HL-60/S4 (cell line): Measurements from ENCODE around the gene RPS5.

ENCODE experiments used
- in situ Hi-C: fragments of 300-500 bp; cut with MboI; formaldehyde crosslinking; loops from 2 replicates; pipeline ENCODE4 v1.14.3; 2022; ENCODE audit warnings: low sequenced_read_pairs

The RPS5 gene

DNA sequence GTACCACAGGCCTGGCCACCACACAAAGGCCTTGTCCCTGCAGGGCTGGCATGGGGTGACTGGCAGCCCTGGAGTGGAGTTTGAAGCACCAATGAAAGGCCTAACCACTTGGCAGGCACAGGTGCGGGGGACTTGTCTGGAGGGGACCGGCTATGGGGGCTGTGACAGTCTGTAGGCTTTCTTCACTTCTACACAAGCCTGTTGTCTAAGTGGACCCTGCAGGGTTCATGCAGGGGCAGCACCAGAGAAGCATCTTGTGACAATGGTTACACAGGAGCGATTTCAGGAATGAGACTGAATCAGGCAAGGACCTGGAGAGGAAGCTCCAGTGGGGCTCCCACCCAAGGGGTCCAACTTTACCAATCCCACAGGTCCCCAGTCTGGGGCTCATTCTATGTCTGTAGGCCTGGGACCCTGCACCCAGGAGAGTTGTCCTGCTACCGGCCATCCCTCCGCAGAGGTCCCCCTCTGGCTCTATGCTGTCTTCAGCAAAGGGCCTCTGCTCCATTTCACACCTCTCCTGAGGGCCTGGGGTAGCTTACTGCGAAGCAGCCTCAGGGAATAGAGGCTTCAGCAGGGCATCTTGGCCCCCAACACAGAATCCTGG lies 4.0 kb upstream of the RPS5 start:
- in situ Hi-C loops: no loop called here

DNA sequence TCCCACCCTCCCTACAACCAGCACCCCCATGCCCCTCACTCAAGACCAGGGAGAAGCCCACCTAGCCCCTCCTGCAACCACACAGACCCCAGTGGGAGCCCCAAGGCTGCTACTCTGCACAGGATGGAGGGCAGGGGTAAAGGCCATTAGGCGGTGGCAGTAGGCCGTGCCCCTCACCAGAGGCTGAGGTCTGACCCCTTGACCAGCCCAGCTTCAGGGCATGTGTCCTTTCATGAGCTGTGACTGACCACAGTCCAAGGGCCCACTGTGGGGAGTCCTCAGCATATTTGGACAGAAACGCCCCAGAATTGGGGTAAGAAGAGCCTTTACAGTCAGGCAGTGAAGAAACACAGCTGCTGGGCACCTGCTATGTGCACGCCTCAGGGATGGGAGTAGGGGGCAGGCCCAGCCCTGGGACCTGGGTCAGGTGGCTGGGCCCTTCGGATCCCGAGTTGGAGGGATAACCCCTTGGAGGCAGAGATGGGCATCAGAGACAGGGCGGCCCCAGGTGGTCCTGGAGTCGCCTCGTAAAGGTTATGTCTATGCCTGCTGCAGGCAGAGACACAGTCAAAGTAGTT lies 1.7 kb upstream of the RPS5 start:
- in situ Hi-C loops: no loop called here

DNA sequence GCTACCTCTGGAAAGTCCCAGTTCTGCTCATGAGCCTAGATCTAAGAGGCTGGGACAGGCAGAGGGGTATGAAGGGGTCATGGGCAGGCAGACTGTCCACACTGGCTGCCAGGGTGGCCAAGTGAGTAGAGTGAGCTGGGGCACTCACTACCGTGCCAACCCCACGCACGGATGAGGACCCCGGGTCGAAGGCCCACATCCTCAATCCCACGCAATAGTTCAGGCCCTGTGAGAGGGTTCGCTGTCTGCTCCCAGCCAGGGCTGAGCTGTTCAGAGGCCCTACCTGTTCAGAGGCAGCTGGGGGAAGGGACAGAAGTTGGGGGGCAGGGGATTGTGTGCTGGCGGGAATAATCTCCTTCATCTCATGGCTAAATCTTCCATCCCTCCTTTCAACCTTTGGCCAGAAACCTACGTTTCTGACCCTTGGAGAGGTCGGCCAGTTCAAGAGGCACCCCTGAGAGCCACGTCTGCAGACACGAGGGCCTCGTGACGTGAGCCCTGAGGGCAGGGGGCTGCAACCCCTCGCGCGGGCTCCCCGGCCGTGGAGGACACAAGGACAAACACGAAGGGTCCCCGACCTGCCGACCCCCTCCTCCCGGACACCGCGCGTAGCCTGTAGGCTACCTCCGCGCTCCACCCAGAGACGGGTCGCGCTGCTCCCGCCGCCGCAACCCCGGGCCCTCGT lies 1.0 kb upstream of the RPS5 start:
- in situ Hi-C loops: no loop called here

DNA sequence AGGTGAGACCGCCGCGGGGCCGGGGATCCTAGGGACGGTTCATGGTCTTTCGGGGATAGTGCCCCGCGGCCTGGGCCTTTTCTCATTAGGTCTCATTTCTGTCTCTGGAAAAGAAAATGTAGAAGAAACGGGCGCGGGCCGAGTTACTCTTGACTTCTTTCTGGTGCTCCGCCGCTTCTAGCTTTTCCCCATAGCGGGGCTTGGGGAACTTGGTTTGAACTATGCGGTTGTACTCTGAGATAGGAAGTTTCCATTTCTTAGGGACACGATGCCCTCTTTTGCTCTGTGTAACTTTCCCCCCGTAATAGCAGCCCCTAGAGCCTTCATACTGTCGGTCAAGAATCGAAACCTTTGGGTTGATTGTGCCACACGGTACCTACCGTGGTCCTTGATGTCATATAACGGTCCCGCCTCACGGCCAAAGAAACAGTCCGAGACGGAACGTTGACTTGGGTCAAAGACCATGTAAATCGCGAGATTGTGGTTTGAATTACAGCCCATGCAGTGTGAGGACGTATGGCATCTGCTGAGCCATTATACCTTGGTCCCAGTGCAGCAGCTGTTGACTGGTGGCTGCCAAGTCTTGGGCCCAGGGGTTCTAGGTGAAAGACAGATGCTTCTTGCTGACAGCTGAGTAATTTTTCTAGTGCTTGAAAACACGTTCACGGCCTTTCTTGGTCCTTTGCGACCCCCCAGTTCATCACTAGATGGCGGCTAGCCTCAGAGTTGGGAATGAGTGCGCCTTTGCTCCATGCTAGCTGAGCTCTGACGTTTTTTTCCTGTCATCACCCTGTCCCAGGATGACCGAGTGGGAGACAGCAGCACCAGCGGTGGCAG lies 487 bp downstream of the RPS5 start:
- in situ Hi-C loops: no loop called here

DNA sequence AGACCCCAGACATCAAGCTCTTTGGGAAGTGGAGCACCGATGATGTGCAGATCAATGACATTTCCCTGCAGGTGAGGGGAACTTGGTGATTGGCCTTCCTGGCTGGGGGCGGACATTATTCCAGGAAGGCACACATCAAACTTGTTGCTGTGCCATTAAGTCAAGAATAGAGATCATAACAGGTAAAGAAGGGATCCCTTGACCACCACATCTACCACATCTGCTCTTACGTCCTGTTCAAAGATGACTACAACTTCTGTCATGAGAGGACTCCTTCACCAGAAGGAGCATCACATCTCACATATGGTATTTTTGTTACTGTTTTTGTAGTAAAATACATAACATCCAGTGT lies 1.1 kb downstream of the RPS5 start:
- in situ Hi-C loops: no loop called here

DNA sequence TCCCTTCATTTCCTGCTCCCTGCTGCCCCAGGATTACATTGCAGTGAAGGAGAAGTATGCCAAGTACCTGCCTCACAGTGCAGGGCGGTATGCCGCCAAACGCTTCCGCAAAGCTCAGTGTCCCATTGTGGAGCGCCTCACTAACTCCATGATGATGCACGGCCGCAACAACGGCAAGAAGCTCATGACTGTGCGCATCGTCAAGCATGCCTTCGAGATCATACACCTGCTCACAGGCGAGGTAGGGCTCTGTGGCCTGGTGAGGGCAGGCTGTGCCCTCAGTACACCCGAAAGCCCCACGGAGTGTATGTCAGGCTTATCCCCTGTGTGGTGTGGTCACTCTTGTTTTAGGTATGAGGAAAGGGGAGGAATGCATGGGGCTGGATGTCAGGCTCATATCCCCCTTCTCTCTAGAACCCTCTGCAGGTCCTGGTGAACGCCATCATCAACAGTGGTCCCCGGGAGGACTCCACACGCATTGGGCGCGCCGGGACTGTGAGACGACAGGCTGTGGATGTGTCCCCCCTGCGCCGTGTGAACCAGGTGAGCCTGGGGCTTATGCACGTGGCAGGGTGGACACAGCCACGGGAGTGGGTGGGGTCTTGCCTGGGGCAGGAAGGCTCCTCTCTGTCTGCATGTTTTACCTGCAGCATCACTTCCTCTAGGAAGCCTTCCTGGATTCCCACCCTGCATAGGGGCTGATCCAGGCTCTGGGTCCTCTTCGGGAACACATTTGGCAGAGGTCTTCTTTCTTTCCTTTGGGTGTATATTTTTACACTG lies 6.1 kb downstream of the RPS5 start:
- in situ Hi-C loops: no loop called here

DNA sequence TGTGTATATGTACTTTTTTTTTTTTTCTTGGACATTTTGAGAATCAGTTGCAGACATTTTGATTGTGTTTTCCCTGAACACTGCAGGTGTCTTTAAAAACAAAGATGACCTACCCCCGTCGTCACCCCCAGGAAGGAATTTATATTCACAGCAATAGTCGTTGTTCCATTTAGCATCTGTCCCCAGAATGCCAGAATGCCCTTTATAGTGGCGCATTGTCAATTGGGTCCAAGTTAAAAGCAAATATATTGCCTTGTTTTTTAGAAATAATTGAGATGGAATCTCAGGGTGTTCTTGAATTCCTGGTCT lies 6.6 kb downstream of the RPS5 start:
- in situ Hi-C loops: no loop called here

DNA sequence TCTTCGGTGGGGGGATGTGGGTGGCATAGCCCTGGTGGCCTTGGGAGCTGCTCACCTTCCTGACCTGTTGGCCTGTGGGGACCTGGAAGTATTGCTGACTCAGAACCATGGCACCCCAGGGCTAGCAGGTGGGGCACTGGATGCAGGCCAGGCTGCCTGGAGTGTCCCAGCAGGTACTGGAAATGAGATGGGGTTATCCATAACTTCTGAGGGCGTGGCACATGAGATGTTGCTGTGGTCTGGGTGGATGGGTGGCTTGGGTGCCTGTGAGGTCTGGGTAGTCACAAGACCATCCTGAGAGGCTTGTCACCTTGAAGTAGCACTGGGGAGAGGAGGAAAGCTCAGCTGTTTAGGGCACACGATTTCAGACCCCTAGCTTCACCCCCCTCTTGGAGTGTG lies 7.8 kb downstream of the RPS5 start:
- in situ Hi-C loops: no loop called here

DNA sequence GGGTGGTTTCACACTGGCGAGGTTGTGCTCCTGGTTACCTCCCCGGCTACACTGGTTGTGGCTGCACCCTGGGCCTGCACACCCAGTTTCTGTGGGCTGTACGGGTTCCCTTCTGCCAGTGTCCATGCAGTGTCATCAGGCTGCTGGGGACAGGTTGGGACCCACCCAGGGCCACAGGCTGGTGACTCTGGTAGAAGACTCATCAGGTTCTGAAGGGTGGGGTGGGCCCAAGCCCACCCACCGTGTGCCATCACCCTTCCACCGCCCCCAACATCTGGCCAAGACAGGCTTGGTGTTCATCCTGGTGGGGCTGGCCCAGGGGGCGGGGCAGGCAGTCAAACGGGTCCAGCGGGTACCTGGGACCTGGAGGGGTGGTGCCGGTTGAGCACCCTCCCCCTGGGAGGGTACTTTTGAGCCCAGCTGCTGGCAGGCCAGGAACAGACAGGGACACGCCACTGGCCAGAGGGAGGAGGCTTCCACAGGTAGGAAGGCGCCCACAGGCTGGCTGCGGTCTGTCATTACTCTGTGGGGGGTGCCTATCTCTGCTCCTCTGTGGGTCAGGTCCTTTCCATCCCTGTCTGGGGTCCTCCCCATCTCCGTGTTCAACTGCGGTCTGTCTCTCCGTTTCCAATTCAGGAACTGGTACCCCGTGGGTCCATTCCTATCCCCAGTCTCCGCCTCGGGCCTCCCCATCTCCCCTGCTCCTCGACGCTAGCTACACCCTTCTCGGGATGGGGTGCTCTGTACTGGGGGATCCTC lies 8.3 kb downstream of the RPS5 start, which contains the start of gene RNF225:
TSS of gene RNF225 (plus strand) at position 437 of the 759 bp plus-strand sequence. CDS start 434 bp downstream, outside the sequence.
- in situ Hi-C loops: no loop called here

DNA sequence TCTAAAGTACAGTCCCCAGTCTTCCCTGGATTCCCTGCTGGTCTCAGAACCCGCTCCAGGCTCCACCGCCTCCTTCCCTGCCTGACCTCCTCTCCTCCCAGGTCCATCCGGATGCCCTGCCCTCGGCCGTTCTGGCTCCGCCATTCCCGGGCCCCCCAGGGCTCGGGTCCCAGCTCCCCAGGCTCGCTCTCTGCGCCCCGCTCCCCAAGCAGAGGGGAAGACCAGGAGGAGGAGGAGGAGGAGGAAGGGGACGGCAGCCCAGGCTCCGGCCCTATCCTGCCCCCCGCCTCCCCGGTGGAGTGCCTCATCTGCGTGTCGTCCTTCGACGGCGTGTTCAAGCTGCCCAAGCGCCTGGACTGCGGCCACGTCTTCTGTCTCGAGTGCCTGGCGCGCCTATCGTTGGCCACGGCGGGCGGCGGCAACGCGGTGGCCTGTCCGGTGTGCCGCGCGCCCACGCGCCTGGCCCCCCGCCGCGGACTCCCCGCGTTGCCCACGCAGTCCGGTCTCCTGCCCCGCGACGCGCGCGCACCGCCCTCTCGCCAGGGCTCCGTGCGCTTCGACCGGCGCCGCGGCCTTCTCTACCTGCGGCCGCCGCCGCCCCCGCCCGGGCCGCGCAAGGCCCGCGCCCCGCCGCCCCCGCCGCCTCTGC lies 9.0 kb downstream of the RPS5 start:
- in situ Hi-C loops: no loop called here

DNA sequence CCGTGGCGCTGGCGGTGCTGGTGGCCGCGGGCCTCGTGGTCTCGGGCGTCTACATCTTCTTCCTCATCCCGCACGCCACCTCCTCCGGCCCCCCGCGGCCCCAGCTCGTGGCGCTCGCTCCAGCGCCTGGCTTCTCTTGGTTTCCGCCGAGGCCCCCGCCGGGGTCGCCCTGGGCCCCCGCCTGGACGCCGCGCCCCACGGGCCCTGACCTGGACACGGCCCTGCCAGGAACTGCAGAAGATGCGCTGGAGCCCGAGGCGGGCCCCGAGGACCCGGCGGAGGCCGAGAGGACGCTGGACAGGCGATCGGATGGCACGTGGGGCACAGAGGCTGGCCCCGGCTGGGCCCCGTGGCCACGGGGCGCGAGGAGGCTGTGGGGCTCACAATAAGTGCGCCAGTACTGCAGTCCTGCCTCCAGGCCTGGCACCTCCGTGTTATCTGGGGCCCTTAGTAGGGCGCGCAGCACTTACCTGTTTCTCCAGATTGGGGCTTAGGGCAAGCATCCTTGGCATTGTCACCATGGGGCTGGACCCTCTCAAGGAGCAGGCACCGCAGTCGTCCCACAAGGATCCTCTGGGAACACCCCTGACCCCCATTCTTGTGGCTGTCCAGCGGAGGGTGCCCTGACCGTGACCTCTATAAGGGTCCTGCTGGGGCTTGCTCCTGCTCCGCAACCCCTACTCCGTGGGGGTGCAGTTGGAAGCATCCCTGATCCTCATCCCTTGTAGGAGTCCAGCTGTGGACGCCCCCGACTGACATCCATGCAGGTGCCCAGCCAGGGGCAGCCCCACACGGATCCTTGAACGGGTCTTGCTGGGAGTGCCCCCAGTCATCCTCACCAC lies 9.8 kb downstream of the RPS5 start:
- in situ Hi-C loops: no loop called here

DNA sequence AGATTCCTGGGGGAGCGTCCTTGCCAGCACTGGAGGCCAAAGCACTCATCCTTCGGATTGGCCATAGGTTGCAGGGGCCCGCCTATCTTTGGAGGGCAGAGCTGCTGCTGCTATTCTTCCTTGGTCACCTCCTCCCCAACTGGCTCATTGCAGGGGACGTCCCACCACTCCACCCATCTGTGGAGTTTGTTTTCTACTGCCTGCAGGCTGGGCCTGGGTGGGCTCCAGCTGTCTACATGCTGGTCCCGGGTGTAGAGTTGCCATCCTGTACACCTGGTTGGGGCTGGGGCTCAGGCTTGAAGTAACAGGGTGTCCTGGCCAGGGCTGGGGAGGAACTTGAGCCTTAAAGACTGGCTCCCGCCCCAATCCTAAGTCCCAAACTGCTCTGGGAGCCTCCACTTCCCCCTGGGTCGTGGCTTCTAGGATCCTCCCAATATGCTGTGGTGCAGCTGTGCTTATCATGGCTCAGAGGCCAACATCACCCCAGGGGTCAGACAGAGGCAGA lies 10.5 kb downstream of the RPS5 start:
- in situ Hi-C loops: no loop called here

DNA sequence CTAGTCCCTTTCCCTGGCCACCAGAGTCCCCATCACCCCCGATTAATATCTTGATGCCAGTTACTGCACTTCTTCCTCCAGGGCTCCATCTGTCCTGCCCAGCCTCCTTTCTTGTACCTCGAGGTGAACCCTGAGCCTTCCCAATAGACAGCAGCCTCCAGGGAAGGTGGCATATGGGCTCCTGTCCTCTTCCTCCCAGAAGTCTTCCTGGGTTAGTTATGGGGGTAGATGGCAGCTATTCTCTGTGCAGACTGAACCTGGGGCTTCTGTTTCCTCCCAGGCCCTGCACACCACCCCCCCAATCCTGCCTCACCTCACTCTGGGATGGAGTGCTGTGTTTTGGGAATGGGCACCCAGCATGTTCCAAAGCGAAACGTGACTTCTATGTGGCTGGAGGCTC lies 11.0 kb downstream of the RPS5 start:
- in situ Hi-C loops: no loop called here

DNA sequence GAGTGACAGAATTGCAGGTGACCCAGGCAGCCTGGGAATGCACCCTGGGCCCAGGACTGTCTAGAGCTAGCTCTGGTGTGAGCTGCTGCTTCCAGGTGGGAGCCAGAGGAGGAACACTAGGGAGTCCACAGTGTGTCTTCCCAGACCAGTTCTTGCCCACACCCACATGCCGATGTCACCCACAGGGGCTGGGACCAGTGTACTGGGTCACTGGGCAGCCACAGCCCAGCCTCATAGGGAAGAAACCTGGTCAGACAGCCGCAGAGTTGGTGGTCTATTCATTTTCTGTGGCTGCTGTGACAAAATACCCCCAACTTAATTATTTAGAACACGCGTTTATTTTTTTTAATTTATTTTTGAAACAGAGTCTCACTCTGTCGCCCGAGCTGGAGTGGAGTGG lies 11.5 kb downstream of the RPS5 start:
- in situ Hi-C loops: no loop called here

DNA sequence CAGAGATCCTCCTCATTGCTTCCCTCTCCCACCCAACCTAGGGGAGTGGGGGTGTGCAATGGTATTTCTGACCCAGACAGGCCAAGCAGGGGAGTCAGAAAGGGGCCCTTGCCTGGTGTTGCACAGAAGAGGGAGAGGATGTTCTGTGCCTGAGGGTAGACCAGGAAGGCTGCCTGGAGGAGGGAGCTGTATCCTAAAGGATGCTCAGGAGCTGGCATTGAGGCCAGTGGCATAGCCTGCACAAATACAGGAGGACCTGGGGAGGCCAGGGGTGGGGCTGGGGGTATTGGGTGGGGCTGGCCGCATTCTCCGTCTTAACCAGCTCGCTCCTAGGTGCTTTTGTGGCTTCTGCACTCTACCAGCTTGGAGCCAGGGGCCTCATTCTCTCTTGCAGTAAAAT lies 12.8 kb downstream of the RPS5 start:
- in situ Hi-C loops: no loop called here

DNA sequence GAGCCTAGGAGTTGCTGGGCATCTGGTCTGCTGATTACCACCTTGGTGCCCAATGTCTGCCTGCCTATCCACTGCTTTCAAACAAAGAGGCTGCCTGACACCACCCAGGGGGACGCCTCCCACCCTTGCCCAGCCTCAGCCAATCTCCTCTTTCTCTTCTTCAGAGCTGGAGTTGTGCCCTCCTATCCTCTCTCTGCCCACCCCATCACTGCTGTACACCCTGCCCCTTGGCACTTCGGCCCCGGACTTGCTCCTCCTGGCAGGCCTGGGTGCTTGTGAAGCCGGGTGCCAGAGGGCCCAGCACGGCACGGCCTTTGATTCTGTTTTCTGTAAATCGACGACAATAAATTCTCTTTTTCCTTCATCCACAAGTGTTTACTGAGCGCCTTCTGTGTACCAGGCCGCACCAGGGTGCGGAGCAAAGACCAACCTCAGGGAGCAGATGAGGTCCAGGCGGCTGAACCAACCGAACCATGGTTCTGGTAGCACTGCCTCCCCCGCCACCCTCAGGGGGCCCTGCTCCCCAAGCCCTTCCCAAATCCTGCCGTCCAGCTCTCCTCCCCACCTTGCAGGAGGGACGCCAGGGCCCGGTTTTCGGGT lies 13.3 kb downstream of the RPS5 start:
- in situ Hi-C loops: no loop called here

DNA sequence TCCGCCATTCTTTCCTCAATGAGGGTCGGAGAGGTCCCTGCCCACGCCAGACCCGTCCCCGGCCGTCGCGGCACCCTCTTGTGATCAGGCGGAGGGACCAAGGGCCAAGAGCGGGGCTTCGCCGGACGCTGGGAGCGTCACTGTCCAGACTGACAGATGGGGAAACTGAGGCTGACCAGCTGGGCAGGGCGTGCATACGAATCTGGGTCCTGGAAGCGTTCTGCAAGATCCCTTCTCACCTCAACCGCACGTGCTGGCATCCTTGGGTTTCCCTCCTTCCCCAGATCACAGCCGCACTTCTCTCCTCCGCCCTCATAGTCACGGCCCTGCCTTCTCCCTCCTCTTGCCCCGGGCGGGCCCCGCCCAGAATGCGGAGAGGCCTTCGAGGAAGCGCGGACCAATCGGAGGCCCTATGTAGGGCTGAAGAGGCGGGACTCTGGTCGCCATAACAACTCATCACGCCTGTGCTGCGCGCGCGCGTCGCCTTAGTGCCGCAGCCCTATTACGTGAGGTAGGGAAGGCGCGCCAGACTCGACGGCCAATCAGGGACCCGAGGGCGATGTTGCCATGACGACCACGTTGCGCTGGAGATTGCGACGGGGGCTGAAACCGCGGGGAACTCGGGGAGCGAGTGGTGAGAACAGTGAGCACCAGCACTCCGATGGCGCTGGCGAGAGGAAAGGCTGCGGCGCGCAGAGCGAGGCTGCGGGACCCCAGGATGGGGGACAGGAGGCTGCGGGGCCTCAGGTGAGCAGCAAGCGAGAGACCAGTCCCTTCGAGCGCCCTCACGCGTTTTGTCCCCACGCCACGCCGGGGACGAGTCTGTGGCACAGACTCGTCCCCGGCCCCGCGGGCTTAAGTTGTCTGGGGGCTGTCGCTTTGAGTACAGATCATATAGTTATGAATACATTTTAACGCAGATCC lies 14.1 kb downstream of the RPS5 start:
- in situ Hi-C loops: no loop called here
